Measurements from ENCODE around the gene CCN5. TPM values are rescaled to one million over a fixed set of nuclear protein-coding genes. Genes with fewer than 3 reads are reported as not detected.
A peak's percentile ranks its signal among the peaks of the same experiment; 100 is the strongest.

The CCN5 gene
- total and polyA plus RNA-seq, 2 donors from 2014 or later = 0.41 to 3.1 TPM

DNA sequence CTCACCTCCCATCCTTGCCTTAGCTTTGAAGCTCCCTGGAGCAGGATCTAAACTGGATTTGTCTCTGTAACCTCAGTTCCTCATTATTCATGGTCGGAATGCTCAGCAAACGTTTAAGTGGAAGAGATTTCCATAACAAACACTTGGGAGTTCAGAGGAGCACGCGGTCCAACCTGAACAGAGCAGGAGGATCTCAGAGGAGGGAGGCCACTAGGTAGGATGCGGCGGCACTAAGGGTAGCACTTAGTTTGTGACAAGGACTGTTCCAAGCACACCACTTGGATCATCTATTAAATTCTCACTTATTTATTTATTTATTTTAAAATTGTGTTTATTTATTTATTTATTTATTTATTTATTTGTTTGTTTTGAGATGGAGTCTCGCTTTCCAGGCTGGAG lies 13.3 kb upstream of the CCN5 start:
- no peaks in the 10 kb centered on the region for H3K9me3 ChIP-seq (ENCODE audit: control insufficient read depth in 2 of 3, insufficient read depth in 1 of 3, low read length in 3 of 3)
- no peak for DNase-seq
- no peak overlapping the region for H3K9ac ChIP-seq (ENCODE audit: low read length in 3 of 3)
- no peak for FAIRE-seq
- no peak for TF ChIP-seq CTCF (IDR thresholded peaks at IDR 0.05; ENCODE audit: borderline replicate concordance, extremely low read depth, insufficient read depth)
- no peak overlapping the region for H3K27ac ChIP-seq (ENCODE audit: low read depth in 2 of 2, low read length in 2 of 2)
- no peaks in the 10 kb centered on the region for H3K27me3 ChIP-seq (ENCODE audit: control insufficient read depth, insufficient read depth, low read length)
- intact Hi-C loops (cut with DNase I) = no loop called here
- H3K36me3 ChIP-seq (ENCODE audit: control insufficient read depth in 2 of 3, insufficient read depth in 3 of 3, low read length in 3 of 3) = no peaks in the 10 kb centered on the region
- H3K4me3 ChIP-seq (ENCODE audit: low read length in 3 of 3) = no peak overlapping the region
- H3K4me1 ChIP-seq (ENCODE audit: control insufficient read depth in 2 of 3, insufficient read depth in 2 of 3, low read depth in 1 of 3, low read length in 3 of 3) = peaks cover 0 to 12% (median 0%) of the 10 kb centered on the region in 3 donors

- H3K9ac ChIP-seq (ENCODE audit: low read length in 3 of 3) = no peak overlapping the region
- H3K27me3 ChIP-seq (ENCODE audit: control insufficient read depth, insufficient read depth, low read length) = no peaks in the 10 kb centered on the region
- H3K4me1 ChIP-seq (ENCODE audit: control insufficient read depth in 2 of 3, insufficient read depth in 2 of 3, low read depth in 1 of 3, low read length in 3 of 3) = peaks cover 0 to 12% (median 0%) of the 10 kb centered on the region in 3 donors
- H3K27ac ChIP-seq (ENCODE audit: low read depth in 2 of 2, low read length in 2 of 2) = no peak overlapping the region
- H3K36me3 ChIP-seq (ENCODE audit: control insufficient read depth in 2 of 3, insufficient read depth in 3 of 3, low read length in 3 of 3) = no peaks in the 10 kb centered on the region
- FAIRE-seq (no peak), DNase-seq (peak in 4 of 5 donors; percentile 19 to 93 (median 46))
- no peak for TF ChIP-seq CTCF (IDR thresholded peaks at IDR 0.05; ENCODE audit: borderline replicate concordance, extremely low read depth, insufficient read depth)
- no peaks in the 10 kb centered on the region for H3K9me3 ChIP-seq (ENCODE audit: control insufficient read depth in 2 of 3, insufficient read depth in 1 of 3, low read length in 3 of 3)
- no peak overlapping the region for H3K4me3 ChIP-seq (ENCODE audit: low read length in 3 of 3)
- intact Hi-C loops (cut with DNase I) = no loop called here
These were observed 12.4 kb upstream of the CCN5 start for GRCh38 chr20:44702776-44703175.

DNA sequence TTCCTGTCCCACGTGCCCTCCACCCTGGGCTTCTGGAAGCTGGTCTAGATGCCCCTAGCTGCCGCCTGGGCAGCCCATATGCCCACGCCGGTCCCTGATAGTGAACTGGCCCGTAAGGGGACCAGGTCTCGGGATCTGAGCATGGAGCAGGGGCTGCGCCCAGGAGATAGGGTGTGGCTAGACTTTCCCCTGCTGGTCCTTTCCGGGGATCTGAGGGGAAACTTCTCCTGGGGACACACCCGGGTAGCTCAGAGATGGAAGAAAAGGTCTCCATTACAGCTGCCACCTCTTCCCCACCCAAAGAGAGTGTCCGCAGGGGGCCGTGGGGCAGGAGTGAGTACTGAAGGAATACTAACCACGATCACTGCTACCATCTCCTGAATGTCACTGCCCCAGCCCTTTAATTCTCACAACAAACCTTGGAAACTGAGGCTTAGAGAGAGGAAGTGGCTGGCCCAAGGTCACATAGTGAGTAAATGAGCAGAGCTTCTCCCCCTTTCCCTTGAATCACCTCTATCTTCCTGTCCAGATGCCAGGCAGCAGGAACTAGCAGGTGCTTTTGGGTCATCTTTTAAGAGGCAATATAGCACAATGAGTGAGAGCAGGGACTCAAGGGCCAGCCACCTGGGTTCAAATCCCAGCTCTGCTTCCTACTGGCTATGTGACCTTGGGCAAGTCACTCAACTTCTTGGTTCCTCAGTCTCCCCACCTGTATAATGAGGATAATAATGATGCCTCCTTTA lies 11.8 kb upstream of the CCN5 start:
- H3K9ac ChIP-seq (ENCODE audit: low read length in 3 of 3) = no peak overlapping the region
- FAIRE-seq (no peak), DNase-seq (no peak)
- no peaks in the 10 kb centered on the region for H3K9me3 ChIP-seq (ENCODE audit: control insufficient read depth in 2 of 3, insufficient read depth in 1 of 3, low read length in 3 of 3)
- H3K27me3 ChIP-seq (ENCODE audit: control insufficient read depth, insufficient read depth, low read length) = no peaks in the 10 kb centered on the region
- H3K4me1 ChIP-seq (ENCODE audit: control insufficient read depth in 2 of 3, insufficient read depth in 2 of 3, low read depth in 1 of 3, low read length in 3 of 3) = peaks cover 0 to 12% (median 0%) of the 10 kb centered on the region in 3 donors
- no peak overlapping the region for H3K4me3 ChIP-seq (ENCODE audit: low read length in 3 of 3)
- TF ChIP-seq CTCF (IDR thresholded peaks at IDR 0.05; ENCODE audit: borderline replicate concordance, extremely low read depth, insufficient read depth) = no peak
- no peaks in the 10 kb centered on the region for H3K36me3 ChIP-seq (ENCODE audit: control insufficient read depth in 2 of 3, insufficient read depth in 3 of 3, low read length in 3 of 3)
- intact Hi-C loops (cut with DNase I) = no loop called here
- no peak overlapping the region for H3K27ac ChIP-seq (ENCODE audit: low read depth in 2 of 2, low read length in 2 of 2)

Data from kidney (tissue), 14 donors.